Prostate gland (tissue), 2 donors: ENCODE data around the gene ZNF699. TPM values are rescaled to one million over a fixed set of nuclear protein-coding genes. Genes with fewer than 3 reads are reported as not detected.

Source experiments
- DNase-seq: peaks from one replicate; pipeline ENCODE4 v3.0.0-alpha.2; 2019; ENCODE audit warnings: low spot score
- H3K27ac ChIP-seq, 2 donors: fragments of 200-600 bp; sonication (generic); 2 replicates each; pipeline ENCODE4 v1.5.1; 2017 to 2019
- H3K27me3 ChIP-seq: fragments of 200-600 bp; sonication (generic); replicated peaks from 2 replicates; pipeline ENCODE4 v1.5.1; 2019; ENCODE audit not compliant: insufficient read depth
- H3K36me3 ChIP-seq, 2 donors: fragments of 200-600 bp; sonication (generic); 1 replicate in 1 of 2; 2 replicates in 1 of 2; pipeline versions ENCODE4 v1.5.1 to v1.8.1; 2017 to 2019
- H3K4me1 ChIP-seq: fragments of 200-600 bp; sonication (generic); replicated peaks from 2 replicates; pipeline ENCODE4 v1.5.1; 2019
- H3K4me3 ChIP-seq, 2 donors: fragments of 200-600 bp; sonication (generic); 2 replicates each; pipeline ENCODE4 v1.5.1; 2017 to 2019
- H3K9me3 ChIP-seq: fragments of 200-600 bp; sonication (generic); 2 replicates; pipeline ENCODE4 v1.5.1; 2017
- CTCF ChIP-seq, 4 experiments: fragments of 200-600 bp in 2 of 4; fragments of 450-650 bp in 2 of 4; sonication (generic) in 2 of 4; IDR thresholded peaks; 1 replicate in 3 of 4; 2 replicates in 1 of 4; pipeline ENCODE4 v1.5.1; 2016 to 2019; ENCODE audit warnings: antibody characterized with exemption in 4 of 4, mild to moderate bottlenecking in 2 of 4, moderate library complexity in 2 of 4
- POLR2A ChIP-seq: fragments of 450-650 bp; IDR thresholded peaks from one replicate; pipeline ENCODE4 v1.6.1; 2016; ENCODE audit warnings: antibody characterized with exemption, mild to moderate bottlenecking
- POLR2AphosphoS5 ChIP-seq: sonication (generic); formaldehyde crosslinking; IDR thresholded peaks from one replicate; pipeline ENCODE4 v1.6.1; 2017; ENCODE audit warnings: antibody characterized with exemption
- WGBS: methylation state at CpG from one replicate; pipeline ENCODE4 v1.1.5; 2018; 5-methylcytosine and 5-hydroxymethylcytosine counted together
- intact Hi-C: fragments of 100-400 bp; cut with DNase I; formaldehyde crosslinking; loops from one replicate; pipeline ENCODE4 v1.14.2; 2022
- total RNA-seq, 2 donors: library from RNA; depleted of rRNA; stranded (reverse); fragments of >200 nt; gene quantifications; one replicate each; pipeline ENCODE4 v1.1.0, GENCODE V29; 2016

ZNF699 gene
- total RNA-seq, 2 donors from 2014 or later = 9.6 to 19.4 TPM

- intact Hi-C loops = no loop called here
- Histone ChIP-seq H3K27me3 (no peaks in the 10 kb centered on the region), H3K36me3 (no peaks in the 10 kb centered on the region), H3K9me3 (no peaks in the 10 kb centered on the region), H3K27ac (peak overlapping the region; percentile 93 to 96), H3K4me1 (no peaks in the 10 kb centered on the region), H3K4me3 (peak overlapping the region; percentile 77 to 88)
- TF ChIP-seq POLR2A (no peak), CTCF (IDR thresholded peaks at IDR 0.05) (no peak), POLR2AphosphoS5 (no peak)
- peak; percentile 87 for DNase-seq
- 10% methylated on average over 13 of the region's 13 CpGs for WGBS
These were observed 372 bp upstream of the ZNF699 start for GRCh38 chr19:9309974-9310446.

- Histone ChIP-seq H3K4me3 (no peak overlapping the region), H3K36me3 (no peaks in the 10 kb centered on the region), H3K9me3 (no peaks in the 10 kb centered on the region), H3K27ac (no peak overlapping the region), H3K27me3 (no peaks in the 10 kb centered on the region), H3K4me1 (no peaks in the 10 kb centered on the region)
- intact Hi-C loops = no loop called here
- 62% methylated on average over 10 of the region's 10 CpGs for WGBS
- TF ChIP-seq POLR2A = no peak
- no peak for TF ChIP-seq CTCF (IDR thresholded peaks at IDR 0.05)
- no peak for TF ChIP-seq POLR2AphosphoS5
- no peak for DNase-seq
These were observed 1.4 kb downstream of the ZNF699 start for GRCh38 chr19:9308091-9308770.

- H3K9me3 ChIP-seq = no peaks in the 10 kb centered on the region
- WGBS = 70% methylated on average over 1 of the region's 1 CpG
- no peaks in the 10 kb centered on the region for H3K27me3 ChIP-seq
- TF ChIP-seq CTCF (IDR thresholded peaks at IDR 0.05) (no peak), POLR2A (no peak), POLR2AphosphoS5 (no peak)
- no peak overlapping the region for H3K27ac ChIP-seq
- DNase-seq = no peak
- no peak overlapping the region for H3K4me3 ChIP-seq
- no peaks in the 10 kb centered on the region for H3K4me1 ChIP-seq
- intact Hi-C loops = no loop called here
- H3K36me3 ChIP-seq = peaks cover 7 to 10% of the 10 kb centered on the region in 2 donors
These were observed 3.2 kb downstream of the ZNF699 start for GRCh38 chr19:9306443-9306842.

- WGBS = 98% methylated on average over 2 of the region's 2 CpGs
- TF ChIP-seq CTCF (IDR thresholded peaks at IDR 0.05) (no peak), POLR2A (no peak)
- no peak for DNase-seq
- Histone ChIP-seq H3K9me3 (peaks cover 5% of the 10 kb centered on the region), H3K36me3 (peaks cover 25 to 35% of the 10 kb centered on the region in 2 donors), H3K4me1 (no peaks in the 10 kb centered on the region), H3K4me3 (no peak overlapping the region), H3K27me3 (no peaks in the 10 kb centered on the region), H3K27ac (no peak overlapping the region)
- intact Hi-C loops = no loop called here
These were observed 13.3 kb downstream of the ZNF699 start for GRCh38 chr19:9296336-9296735.

- H3K27ac ChIP-seq = no peak overlapping the region
- whole genome bisulfite sequencing = 98% methylated on average over 4 of the region's 4 CpGs
- DNase-seq = no peak
- H3K4me3 ChIP-seq = no peak overlapping the region
- H3K9me3 ChIP-seq = peaks cover 5% of the 10 kb centered on the region
- intact Hi-C loops = no loop called here
- TF ChIP-seq POLR2AphosphoS5 (no peak), CTCF (IDR thresholded peaks at IDR 0.05) (no peak), POLR2A (no peak)
- no peaks in the 10 kb centered on the region for H3K27me3 ChIP-seq
- H3K4me1 ChIP-seq = no peaks in the 10 kb centered on the region
- H3K36me3 ChIP-seq = peaks cover 22 to 27% of the 10 kb centered on the region in 2 donors
These were observed 14.2 kb downstream of the ZNF699 start for GRCh38 chr19:9295411-9295849.
